GM19035 (cell line): ENCODE data around the gene LCLAT1.
"Not testable (repeated sequence)": the region's sequence is repeated elsewhere in the genome, so short reads cannot be mapped to it uniquely, and the experiment has no call there.

Experiments used
- ATAC-seq: cut with Tn5 transposase; IDR thresholded peaks from one replicate; pipeline ENCODE4 v1.9.1; 2021; ENCODE audit not compliant: unreplicated experiment

LCLAT1 gene

DNA sequence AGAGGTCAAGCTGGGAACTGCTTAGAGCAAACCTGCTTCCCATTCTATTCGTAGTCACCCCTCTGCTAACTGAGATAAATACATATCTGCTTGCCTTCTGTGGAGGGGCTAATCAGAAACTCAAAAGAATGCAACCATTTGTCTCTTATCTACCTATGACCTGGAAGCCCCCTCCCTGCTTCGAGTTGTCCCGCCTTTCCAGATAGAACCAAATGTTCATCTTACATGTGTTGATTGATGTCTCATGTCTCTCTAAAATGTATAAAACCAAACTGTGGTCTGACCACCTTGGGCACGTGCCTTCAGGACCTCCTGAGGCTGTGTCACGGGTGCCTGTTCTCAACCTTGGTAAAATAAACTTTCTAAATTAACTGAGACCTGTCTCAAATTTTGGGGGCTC, 66.6 kb downstream of the LCLAT1 start:
- not testable (repeated sequence) for ATAC-seq

GRCh38 chr2:30514134-30514847, 67.2 kb downstream of the LCLAT1 start:
- ATAC-seq, result no peak

DNA sequence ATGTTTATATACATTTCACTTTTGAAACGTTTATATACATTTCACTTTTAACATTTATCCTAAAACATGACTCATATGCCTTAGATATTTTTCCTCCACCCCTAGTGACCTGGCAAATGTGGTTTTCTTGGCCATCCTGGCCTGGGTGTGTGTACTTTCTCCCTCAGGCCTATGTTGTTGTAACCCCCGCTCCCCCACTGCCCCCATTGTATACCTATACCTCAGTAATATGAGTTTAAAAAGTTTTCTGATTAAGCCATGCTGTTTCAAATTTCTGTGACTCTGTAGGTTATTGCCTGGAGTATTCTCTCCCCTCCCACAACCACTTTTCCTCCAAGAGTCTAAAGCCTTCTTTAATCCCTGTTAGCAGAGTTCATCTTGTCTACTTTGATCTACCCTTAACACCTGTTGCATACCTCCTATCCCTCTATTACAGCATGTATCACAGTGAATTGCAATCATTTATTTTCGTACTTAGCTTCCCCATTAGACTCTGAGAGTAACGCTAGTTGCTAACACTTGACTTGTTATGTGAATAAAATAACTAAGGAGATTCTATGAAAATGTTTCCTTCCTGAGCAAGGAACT, 67.9 kb downstream of the LCLAT1 start:
- ATAC-seq, result no peak

DNA sequence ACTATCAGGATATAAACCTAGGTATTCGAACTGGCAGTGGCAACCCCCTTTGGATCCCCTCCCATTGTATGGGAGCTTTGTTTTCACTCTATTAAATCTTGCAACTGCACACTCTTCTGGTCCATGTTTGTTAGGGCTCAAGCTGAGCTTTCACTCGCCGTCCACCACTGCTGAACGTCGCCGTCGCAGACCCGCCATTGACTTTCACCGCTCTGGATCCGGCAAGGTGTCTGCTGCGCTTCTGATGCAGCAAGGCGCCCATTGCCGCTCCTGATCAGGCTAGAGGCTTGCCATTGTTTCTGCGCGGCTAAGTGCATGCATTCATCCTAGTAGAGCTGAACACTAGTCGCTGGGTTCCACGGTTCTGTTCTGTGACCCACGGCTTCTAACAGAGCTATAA, 69.1 kb downstream of the LCLAT1 start:
- no peak for ATAC-seq

DNA sequence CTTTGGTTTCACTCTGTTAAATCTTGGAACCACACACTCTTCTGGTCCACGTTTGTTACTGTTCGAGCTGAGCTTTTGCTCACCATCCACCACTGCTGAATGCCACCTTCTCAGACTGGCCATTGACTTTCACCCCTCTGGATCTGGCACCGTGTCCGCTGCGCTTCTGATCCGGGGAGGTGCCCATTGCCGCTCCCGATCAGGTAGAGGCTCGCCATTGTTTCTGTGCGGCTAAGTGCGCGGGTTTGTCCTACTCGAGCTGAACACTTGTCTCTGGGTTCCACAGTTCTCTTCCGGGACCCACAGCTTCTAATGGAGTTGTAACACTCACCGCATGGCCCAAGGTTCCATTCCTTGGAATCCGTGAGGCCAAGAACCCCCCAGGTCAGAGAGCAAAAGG, 72.8 kb downstream of the LCLAT1 start:
- no peak for ATAC-seq

- ATAC-seq, result no peak
Measured at GRCh38 chr2:30522421-30522820, 75.4 kb downstream of the LCLAT1 start.

DNA sequence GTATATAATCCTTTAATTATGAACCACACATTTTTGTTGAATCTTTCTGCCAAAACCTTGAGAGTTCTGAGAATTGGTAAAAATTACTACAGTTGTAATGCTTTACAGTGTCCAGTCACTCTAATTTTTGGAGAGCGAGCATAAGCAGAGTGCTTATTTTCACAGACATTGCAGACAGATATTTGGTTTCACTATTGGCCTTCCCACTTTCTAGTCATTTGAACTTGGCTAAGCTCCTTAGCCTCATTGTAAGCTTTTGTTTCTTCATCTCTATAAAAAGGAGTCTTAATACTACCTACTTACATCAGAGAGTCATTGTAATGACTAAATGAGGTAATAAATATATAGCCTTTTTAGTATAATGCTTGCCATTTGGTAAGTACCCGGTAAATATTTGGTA, 80.4 kb downstream of the LCLAT1 start:
- no peak for ATAC-seq

DNA sequence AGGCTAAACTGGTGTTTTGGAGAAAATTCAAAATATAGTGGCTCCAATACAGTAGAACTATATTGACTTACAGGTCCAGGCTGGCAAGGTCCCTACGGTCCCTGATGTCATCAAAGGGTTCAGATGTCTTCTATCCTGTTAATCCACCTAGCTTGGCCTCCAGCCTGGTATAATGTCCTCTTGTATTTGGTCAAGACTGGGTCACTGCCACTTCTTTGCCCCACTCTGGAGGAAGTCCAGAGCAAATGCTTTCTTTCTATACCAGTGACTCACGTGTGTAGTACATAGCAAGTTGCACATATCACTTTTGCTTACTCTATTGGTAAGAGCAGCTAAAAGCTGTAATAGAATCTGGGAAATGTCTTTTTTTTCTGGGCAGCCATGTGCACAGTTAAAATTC, 80.8 kb downstream of the LCLAT1 start:
- no peak for ATAC-seq

DNA sequence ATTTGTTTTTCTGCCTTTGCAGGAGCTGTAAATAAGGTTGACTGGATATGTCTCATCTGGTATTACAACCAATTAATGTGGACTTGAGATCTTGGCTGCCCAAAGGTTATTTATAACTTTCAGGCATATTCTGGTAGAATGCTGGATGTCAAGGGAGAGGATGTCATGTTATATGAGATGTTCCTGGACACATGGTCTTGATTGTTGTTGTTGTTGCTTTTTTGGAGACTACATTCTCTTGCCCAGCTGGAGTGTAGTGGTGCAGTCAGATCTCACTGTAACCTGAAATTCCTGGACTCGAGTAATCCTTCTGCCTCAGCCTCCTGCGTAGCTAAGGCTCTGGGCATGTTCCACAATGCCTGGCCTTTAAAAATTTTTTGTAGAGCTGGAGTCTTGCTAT, 83.3 kb downstream of the LCLAT1 start:
- no peak for ATAC-seq

- no peak for ATAC-seq
Measured at GRCh38 chr2:30541680-30542079, 94.6 kb downstream of the LCLAT1 start.

- no peak for ATAC-seq
Measured at GRCh38 chr2:30545875-30546274, 98.8 kb downstream of the LCLAT1 start.

- no peak for ATAC-seq
Measured at GRCh38 chr2:30548386-30548785, 101.3 kb downstream of the LCLAT1 start.

DNA sequence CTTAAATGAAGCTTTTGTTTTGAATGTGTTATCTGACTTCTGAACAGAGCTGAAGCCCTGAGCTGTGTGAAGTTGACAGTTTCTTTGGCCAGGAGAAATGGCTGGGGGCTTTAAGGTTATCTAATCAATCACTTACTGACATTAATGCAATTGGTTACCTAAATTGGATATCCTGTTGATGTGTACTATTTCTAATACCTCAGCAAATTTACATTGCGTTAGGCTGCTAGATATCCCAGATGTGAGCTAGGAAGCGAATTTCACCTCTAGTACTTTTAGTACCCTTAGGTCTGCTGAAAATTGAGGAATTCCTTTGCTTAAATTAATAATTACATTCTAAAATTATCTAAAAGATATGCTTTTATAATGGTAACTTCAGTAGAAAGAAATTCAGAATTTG, 102.0 kb downstream of the LCLAT1 start:
- no peak for ATAC-seq

- no peak for ATAC-seq
Measured at GRCh38 chr2:30559544-30560275, 112.7 kb downstream of the LCLAT1 start.

- no peak for ATAC-seq
Measured at GRCh38 chr2:30561349-30561748, 114.3 kb downstream of the LCLAT1 start.

DNA sequence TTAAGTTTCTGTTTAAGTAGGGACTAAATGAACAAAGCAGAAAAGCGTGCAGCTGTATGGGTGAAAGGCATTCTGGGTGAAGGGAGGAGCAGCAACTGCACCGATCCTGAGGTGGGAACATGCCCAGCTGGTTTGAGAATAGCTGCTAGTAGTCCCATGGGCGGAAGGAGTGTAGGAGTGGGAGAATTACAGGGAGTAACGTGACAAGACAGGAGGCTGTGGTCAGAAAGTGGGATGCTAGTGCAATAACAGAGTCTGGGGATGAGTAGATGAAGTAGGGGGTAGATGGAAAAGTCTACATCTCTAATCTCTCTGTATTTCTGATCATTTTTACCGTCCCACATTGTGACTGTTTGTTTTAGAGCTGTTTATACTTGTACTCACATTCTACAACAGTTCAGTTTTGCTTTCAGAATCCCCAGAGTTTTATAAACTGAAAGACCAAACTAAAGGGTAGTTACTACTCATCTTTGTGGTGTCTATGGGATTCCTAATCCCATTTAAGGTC, 118.9 kb downstream of the LCLAT1 start:
- ATAC-seq, result no peak

DNA sequence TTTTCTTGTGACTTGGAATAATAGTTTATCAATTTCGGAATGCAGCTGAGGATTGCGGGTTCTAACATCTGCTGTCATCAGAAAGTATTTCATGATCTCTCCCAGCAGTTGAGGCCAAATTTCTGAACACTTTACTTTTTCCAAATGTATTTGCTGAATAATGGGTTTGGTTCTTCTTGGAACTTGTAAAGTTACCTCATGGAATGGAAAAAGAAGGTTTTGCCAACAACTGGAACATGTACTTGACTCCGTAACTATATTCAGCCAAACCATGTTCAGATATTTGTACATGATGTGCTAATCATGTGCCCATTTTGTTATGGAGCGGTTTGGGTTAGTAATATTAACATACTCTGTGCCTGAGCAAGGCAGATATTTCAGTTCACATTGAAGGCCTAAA, 119.6 kb downstream of the LCLAT1 start:
- ATAC-seq, result no peak

DNA sequence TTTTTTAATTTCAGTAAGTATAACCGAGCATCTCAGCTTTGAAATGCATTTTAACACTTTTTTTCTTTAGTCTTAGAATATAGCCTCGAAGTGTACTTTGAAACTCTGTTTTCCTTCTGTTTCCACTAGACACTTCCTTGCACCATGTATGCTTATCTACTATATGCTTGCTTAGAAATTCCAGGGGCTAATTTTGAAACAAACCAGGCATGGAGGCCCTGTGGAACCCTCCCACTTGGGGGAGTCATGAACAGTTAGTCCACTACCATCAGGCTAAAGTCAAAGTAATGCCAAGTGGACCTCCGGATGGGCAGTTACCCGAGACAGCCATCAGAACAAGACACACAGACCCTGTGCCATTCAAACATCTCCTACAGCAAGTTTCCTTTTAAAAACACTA, 120.3 kb downstream of the LCLAT1 start:
- ATAC-seq, result no peak

GRCh38 chr2:30569946-30570345, 122.9 kb downstream of the LCLAT1 start:
- ATAC-seq, result no peak

GRCh38 chr2:30577151-30577550, 130.1 kb downstream of the LCLAT1 start:
- no peak for ATAC-seq

GRCh38 chr2:30580391-30580790, 133.3 kb downstream of the LCLAT1 start:
- no peak for ATAC-seq

DNA sequence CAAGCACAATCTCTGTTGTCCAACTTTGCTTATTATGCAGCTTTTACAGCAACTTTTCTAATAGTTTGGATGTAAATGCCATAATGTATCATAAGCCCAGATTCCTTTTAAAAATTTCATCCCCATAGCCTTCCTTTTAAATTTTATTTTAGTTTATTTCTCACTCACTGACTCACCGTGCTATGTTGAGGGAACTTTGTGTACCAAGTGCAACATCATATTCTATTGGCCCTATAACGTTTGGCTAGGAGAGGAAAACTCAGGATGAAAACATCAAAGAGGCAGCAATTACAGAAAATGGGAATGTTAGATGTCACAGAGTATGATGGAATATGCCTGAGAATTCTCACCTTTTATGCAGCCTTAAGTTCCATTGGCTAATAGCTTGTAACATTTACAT, 135.5 kb downstream of the LCLAT1 start:
- no peak for ATAC-seq
